ENCODE measurements around the gene TRIM34.
"Not testable (repeated sequence)": the region's sequence is repeated elsewhere in the genome, so short reads cannot be mapped to it uniquely, and the experiment has no call there.

The TRIM34 gene

GRCh38 chr11:5646139-5646538, 21.3 kb downstream of the TRIM34 start:
- Histone ChIP-seq H3K27me3 (ENCODE audit: control insufficient read depth in 2 of 2, insufficient read depth in 2 of 2, low read length in 2 of 2) (no peaks in the 10 kb centered on the region), H3K27ac (ENCODE audit: low read depth in 2 of 2, low read length in 2 of 2) (no peak overlapping the region), H3K4me1 (ENCODE audit: control insufficient read depth in 2 of 2, insufficient read depth in 2 of 2, low read length in 2 of 2) (no peaks in the 10 kb centered on the region), H3K9ac (ENCODE audit: low read depth in 1 of 2, low read length in 2 of 2) (no peak overlapping the region), H3K36me3 (ENCODE audit: control insufficient read depth in 2 of 2, insufficient read depth in 2 of 2, low read length in 2 of 2) (peaks cover 14 to 17% of the 10 kb centered on the region in 2 donors), H3K9me3 (ENCODE audit: control insufficient read depth in 2 of 2, low read length in 2 of 2) (no peaks in the 10 kb centered on the region), H3K4me3 (ENCODE audit: low read length in 2 of 2) (no peak overlapping the region)

DNA sequence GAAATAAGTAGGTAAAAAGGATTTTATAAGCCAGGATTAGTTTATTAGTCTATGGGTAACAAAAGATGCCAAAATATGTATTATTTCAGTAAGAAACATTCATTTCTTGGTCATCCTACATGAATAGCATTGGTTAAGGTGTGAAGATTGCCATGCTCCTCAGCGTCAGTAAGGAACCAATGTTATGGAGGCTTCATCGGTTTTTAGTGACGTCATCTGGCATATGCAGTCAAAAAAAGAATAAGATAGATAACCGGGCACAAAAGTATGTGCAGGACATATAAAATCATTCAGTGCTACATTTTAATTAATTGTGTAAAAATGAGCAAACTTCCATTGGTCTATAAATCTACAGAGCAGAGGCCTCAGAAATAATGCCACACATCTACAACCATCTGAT, 30.7 kb downstream of the TRIM34 start:
- no peak overlapping the region for H3K4me3 ChIP-seq (ENCODE audit: low read length in 2 of 2)
- H3K4me1 ChIP-seq (ENCODE audit: control insufficient read depth in 2 of 2, insufficient read depth in 2 of 2, low read length in 2 of 2): no peaks in the 10 kb centered on the region
- H3K9ac ChIP-seq (ENCODE audit: low read depth in 1 of 2, low read length in 2 of 2): no peak overlapping the region
- no peaks in the 10 kb centered on the region for H3K9me3 ChIP-seq (ENCODE audit: control insufficient read depth in 2 of 2, low read length in 2 of 2)
- H3K36me3 ChIP-seq (ENCODE audit: control insufficient read depth in 2 of 2, insufficient read depth in 2 of 2, low read length in 2 of 2): no peaks in the 10 kb centered on the region
- no peak overlapping the region for H3K27ac ChIP-seq (ENCODE audit: low read depth in 2 of 2, low read length in 2 of 2)
- H3K27me3 ChIP-seq (ENCODE audit: control insufficient read depth in 2 of 2, insufficient read depth in 2 of 2, low read length in 2 of 2): no peaks in the 10 kb centered on the region

GRCh38 chr11:5656956-5657355, 32.2 kb downstream of the TRIM34 start:
- H3K27me3 ChIP-seq (ENCODE audit: control insufficient read depth in 2 of 2, insufficient read depth in 2 of 2, low read length in 2 of 2); H3K9ac ChIP-seq (ENCODE audit: low read depth in 1 of 2, low read length in 2 of 2); H3K36me3 ChIP-seq (ENCODE audit: control insufficient read depth in 2 of 2, insufficient read depth in 2 of 2, low read length in 2 of 2); H3K4me1 ChIP-seq (ENCODE audit: control insufficient read depth in 2 of 2, insufficient read depth in 2 of 2, low read length in 2 of 2); H3K4me3 ChIP-seq (ENCODE audit: low read length in 2 of 2); H3K9me3 ChIP-seq (ENCODE audit: control insufficient read depth in 2 of 2, low read length in 2 of 2); H3K27ac ChIP-seq (ENCODE audit: low read depth in 2 of 2, low read length in 2 of 2): not testable (repeated sequence)

- Histone ChIP-seq H3K36me3 (ENCODE audit: control insufficient read depth in 2 of 2, insufficient read depth in 2 of 2, low read length in 2 of 2) (peaks cover under 1 to 2% of the 10 kb centered on the region in 2 donors), H3K9me3 (ENCODE audit: control insufficient read depth in 2 of 2, low read length in 2 of 2) (no peaks in the 10 kb centered on the region), H3K27me3 (ENCODE audit: control insufficient read depth in 2 of 2, insufficient read depth in 2 of 2, low read length in 2 of 2) (no peaks in the 10 kb centered on the region), H3K4me1 (ENCODE audit: control insufficient read depth in 2 of 2, insufficient read depth in 2 of 2, low read length in 2 of 2) (no peaks in the 10 kb centered on the region), H3K27ac (ENCODE audit: low read depth in 2 of 2, low read length in 2 of 2) (no peak overlapping the region), H3K9ac (ENCODE audit: low read depth in 1 of 2, low read length in 2 of 2) (no peak overlapping the region), H3K4me3 (ENCODE audit: low read length in 2 of 2) (no peak overlapping the region)
Measured at GRCh38 chr11:5658318-5658717, 33.5 kb downstream of the TRIM34 start.

GRCh38 chr11:5663511-5663910, 38.7 kb downstream of the TRIM34 start:
- no peaks in the 10 kb centered on the region for H3K27me3 ChIP-seq (ENCODE audit: control insufficient read depth in 2 of 2, insufficient read depth in 2 of 2, low read length in 2 of 2)
- no peaks in the 10 kb centered on the region for H3K9me3 ChIP-seq (ENCODE audit: control insufficient read depth in 2 of 2, low read length in 2 of 2)
- no peaks in the 10 kb centered on the region for H3K4me1 ChIP-seq (ENCODE audit: control insufficient read depth in 2 of 2, insufficient read depth in 2 of 2, low read length in 2 of 2)
- H3K27ac ChIP-seq (ENCODE audit: low read depth in 2 of 2, low read length in 2 of 2): no peak overlapping the region
- no peak overlapping the region for H3K9ac ChIP-seq (ENCODE audit: low read depth in 1 of 2, low read length in 2 of 2)
- H3K4me3 ChIP-seq (ENCODE audit: low read length in 2 of 2): no peak overlapping the region
- peaks cover 13 to 14% of the 10 kb centered on the region in 2 donors for H3K36me3 ChIP-seq (ENCODE audit: control insufficient read depth in 2 of 2, insufficient read depth in 2 of 2, low read length in 2 of 2)

DNA sequence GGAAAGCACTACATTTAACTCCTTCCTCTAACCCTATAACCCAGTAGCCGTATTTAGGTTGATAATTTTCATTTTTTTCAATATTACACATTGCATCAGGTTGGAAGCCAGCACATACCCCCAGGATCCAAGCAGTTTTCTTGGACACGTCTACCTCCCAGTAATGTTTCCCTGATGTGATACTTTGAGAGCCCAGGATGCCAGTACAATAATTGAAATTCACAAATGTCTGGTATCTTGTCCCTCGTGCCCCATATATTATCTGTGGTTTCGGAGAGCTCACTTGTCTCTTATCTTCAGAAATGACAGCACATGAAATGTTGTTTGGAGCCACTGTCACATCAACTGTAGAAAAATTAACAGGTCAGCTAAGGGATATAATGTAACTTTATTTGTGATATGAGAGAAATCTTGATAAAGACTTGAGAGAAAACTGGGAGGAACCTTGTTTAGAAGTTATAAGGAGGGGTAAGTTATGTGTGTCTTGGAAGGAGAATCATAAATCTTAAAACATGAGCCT, 40.3 kb downstream of the TRIM34 start:
- no peaks in the 10 kb centered on the region for H3K27me3 ChIP-seq (ENCODE audit: control insufficient read depth in 2 of 2, insufficient read depth in 2 of 2, low read length in 2 of 2)
- no peak overlapping the region for H3K9ac ChIP-seq (ENCODE audit: low read depth in 1 of 2, low read length in 2 of 2)
- H3K4me1 ChIP-seq (ENCODE audit: control insufficient read depth in 2 of 2, insufficient read depth in 2 of 2, low read length in 2 of 2): no peaks in the 10 kb centered on the region
- peaks cover 14 to 17% of the 10 kb centered on the region in 2 donors for H3K36me3 ChIP-seq (ENCODE audit: control insufficient read depth in 2 of 2, insufficient read depth in 2 of 2, low read length in 2 of 2)
- H3K9me3 ChIP-seq (ENCODE audit: control insufficient read depth in 2 of 2, low read length in 2 of 2): no peaks in the 10 kb centered on the region
- H3K27ac ChIP-seq (ENCODE audit: low read depth in 2 of 2, low read length in 2 of 2): no peak overlapping the region
- no peak overlapping the region for H3K4me3 ChIP-seq (ENCODE audit: low read length in 2 of 2)

DNA sequence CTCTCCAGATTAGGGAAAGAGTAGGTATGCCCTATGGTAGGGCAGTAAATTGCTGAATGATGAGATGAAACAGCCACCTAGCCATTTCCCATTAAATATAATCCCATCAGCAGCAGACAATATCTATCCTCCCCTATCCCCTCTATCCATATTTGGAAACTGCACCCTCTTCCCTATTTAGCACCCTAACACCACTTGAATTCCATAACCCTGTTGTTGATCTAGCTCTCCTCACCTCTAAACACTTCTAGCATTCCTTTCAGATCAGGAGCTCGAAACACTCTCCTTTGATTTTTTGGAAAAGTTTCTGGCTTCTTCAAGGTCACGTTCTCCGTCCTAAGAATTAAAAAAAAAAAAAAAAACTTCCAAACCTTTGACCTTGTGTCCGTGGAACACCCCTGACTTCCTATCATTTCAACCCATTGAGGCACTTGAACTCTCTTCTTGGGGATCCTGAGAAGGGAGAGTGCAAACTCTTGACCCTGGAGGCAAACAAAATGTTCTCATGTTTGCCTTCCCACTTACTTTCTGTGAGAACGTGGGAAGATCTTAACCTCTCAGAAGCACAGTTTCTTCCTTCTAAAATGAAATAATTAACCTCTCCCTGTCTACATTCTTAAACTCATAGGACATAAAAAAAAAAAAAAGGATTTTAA, 41.1 kb downstream of the TRIM34 start:
- no peaks in the 10 kb centered on the region for H3K27me3 ChIP-seq (ENCODE audit: control insufficient read depth in 2 of 2, insufficient read depth in 2 of 2, low read length in 2 of 2)
- H3K4me1 ChIP-seq (ENCODE audit: control insufficient read depth in 2 of 2, insufficient read depth in 2 of 2, low read length in 2 of 2): no peaks in the 10 kb centered on the region
- H3K27ac ChIP-seq (ENCODE audit: low read depth in 2 of 2, low read length in 2 of 2): no peak overlapping the region
- H3K36me3 ChIP-seq (ENCODE audit: control insufficient read depth in 2 of 2, insufficient read depth in 2 of 2, low read length in 2 of 2): peaks cover 19 to 21% of the 10 kb centered on the region in 2 donors
- no peak overlapping the region for H3K9ac ChIP-seq (ENCODE audit: low read depth in 1 of 2, low read length in 2 of 2)
- no peaks in the 10 kb centered on the region for H3K9me3 ChIP-seq (ENCODE audit: control insufficient read depth in 2 of 2, low read length in 2 of 2)
- H3K4me3 ChIP-seq (ENCODE audit: low read length in 2 of 2): no peak overlapping the region

- H3K9me3 ChIP-seq (ENCODE audit: control insufficient read depth in 2 of 2, low read length in 2 of 2): no peaks in the 10 kb centered on the region
- no peak overlapping the region for H3K9ac ChIP-seq (ENCODE audit: low read depth in 1 of 2, low read length in 2 of 2)
- no peaks in the 10 kb centered on the region for H3K27me3 ChIP-seq (ENCODE audit: control insufficient read depth in 2 of 2, insufficient read depth in 2 of 2, low read length in 2 of 2)
- H3K27ac ChIP-seq (ENCODE audit: low read depth in 2 of 2, low read length in 2 of 2): no peak overlapping the region
- no peaks in the 10 kb centered on the region for H3K4me1 ChIP-seq (ENCODE audit: control insufficient read depth in 2 of 2, insufficient read depth in 2 of 2, low read length in 2 of 2)
- peaks cover 20 to 21% of the 10 kb centered on the region in 2 donors for H3K36me3 ChIP-seq (ENCODE audit: control insufficient read depth in 2 of 2, insufficient read depth in 2 of 2, low read length in 2 of 2)
- H3K4me3 ChIP-seq (ENCODE audit: low read length in 2 of 2): no peak overlapping the region
Measured at GRCh38 chr11:5666402-5666793, 41.6 kb downstream of the TRIM34 start.

- Histone ChIP-seq H3K9ac (ENCODE audit: low read depth in 1 of 2, low read length in 2 of 2) (no peak overlapping the region), H3K27me3 (ENCODE audit: control insufficient read depth in 2 of 2, insufficient read depth in 2 of 2, low read length in 2 of 2) (no peaks in the 10 kb centered on the region), H3K36me3 (ENCODE audit: control insufficient read depth in 2 of 2, insufficient read depth in 2 of 2, low read length in 2 of 2) (peaks cover 6 to 12% of the 10 kb centered on the region in 2 donors), H3K4me3 (ENCODE audit: low read length in 2 of 2) (no peak overlapping the region), H3K9me3 (ENCODE audit: control insufficient read depth in 2 of 2, low read length in 2 of 2) (no peaks in the 10 kb centered on the region), H3K27ac (ENCODE audit: low read depth in 2 of 2, low read length in 2 of 2) (no peak overlapping the region), H3K4me1 (ENCODE audit: control insufficient read depth in 2 of 2, insufficient read depth in 2 of 2, low read length in 2 of 2) (no peaks in the 10 kb centered on the region)
Measured at GRCh38 chr11:5671831-5672230, 47.0 kb downstream of the TRIM34 start.

DNA sequence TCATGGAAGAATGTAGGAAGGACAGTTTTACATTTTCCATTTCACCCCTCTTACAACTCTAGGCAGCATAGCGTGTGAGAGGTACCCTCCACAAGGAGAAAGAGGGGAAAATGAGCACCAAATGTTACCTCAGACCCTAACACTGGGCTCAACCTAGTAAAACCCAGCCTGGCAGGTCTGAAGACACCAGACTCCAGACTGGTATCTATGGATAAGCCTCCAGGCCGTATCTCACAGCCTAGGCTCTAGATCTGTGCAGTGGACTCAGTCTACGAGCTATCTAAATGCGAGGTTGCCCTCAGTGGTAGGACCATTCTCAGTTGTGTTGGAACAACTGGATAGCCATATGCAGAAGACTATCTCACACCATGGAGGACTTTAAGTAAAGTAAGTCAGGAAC, 49.6 kb downstream of the TRIM34 start:
- no peak overlapping the region for H3K9ac ChIP-seq (ENCODE audit: low read depth in 1 of 2, low read length in 2 of 2)
- H3K27ac ChIP-seq (ENCODE audit: low read depth in 2 of 2, low read length in 2 of 2): no peak overlapping the region
- H3K4me3 ChIP-seq (ENCODE audit: low read length in 2 of 2): no peak overlapping the region
- no peaks in the 10 kb centered on the region for H3K27me3 ChIP-seq (ENCODE audit: control insufficient read depth in 2 of 2, insufficient read depth in 2 of 2, low read length in 2 of 2)
- peaks cover 18 to 20% of the 10 kb centered on the region in 2 donors for H3K36me3 ChIP-seq (ENCODE audit: control insufficient read depth in 2 of 2, insufficient read depth in 2 of 2, low read length in 2 of 2)
- no peaks in the 10 kb centered on the region for H3K9me3 ChIP-seq (ENCODE audit: control insufficient read depth in 2 of 2, low read length in 2 of 2)
- no peaks in the 10 kb centered on the region for H3K4me1 ChIP-seq (ENCODE audit: control insufficient read depth in 2 of 2, insufficient read depth in 2 of 2, low read length in 2 of 2)

Measured in mucosa of rectum (tissue), 2 donors.